Hematopoietic multipotent progenitor cell treated with erythropoietin and hydrocortisone succinate and interleukin-3 and kit ligand, for 15 days (in vitro differentiated cells): ENCODE data around the gene AK2.
A peak's percentile ranks its signal among the peaks of the same experiment; 100 is the strongest.
"Not testable (repeated sequence)": the region's sequence is repeated elsewhere in the genome, so short reads cannot be mapped to it uniquely, and the experiment has no call there.

Source experiments
- DNase-seq: peaks from one replicate; pipeline ENCODE4 v3.0.0-alpha.2; 2015; ENCODE audit warnings: low spot score

Gene AK2

DNA sequence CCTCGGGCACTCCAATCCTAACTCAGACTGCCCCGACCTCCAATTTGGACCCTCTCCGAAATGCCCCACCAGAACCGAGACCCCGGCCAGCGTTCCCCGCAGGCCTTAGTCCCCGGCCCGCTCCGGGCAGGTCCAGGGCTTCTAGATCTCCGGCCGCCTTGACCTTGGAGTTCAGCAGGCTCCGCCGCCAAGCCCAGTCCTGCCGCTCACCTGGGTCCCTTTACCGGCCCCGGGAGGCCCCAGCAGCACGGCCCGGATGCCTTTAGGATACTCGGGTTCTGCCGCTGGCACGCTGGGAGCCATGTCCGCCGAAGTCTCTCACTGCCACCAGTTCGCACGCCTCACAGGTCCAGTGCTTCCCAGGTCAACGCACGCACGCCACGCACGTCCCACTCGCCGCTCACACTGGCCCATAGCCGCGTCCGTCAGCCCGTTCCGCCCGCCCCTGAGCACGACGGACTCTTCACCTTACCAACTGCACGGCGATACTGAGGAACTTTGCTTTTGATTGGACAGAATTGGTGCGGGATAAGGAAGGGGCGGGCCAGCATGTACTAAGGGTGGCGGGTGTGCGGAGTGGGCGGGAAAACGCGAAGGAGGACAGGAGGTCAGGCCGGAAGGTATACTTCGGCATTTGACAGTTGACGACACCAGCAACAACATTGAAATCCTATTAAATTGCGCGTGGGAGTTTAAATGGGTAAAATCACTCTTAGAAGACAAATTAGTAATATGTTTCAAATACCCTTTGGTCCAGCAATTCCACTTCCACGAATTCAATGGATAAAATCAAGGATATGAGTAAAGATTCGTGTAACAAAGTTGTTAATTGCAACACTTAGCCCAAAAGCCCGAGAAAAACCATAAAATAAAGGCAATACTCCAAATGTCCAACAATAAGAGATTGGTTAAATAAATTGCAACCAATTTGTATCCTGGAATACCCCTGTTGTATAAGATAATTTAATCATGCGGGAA is at the start of gene AK2:
Gene AK2 (minus strand): TSS at position 358 of the 978 bp plus-strand sequence. CDS start 55 bp downstream, at position 303.
- DNase-seq = peak; percentile 92

DNA sequence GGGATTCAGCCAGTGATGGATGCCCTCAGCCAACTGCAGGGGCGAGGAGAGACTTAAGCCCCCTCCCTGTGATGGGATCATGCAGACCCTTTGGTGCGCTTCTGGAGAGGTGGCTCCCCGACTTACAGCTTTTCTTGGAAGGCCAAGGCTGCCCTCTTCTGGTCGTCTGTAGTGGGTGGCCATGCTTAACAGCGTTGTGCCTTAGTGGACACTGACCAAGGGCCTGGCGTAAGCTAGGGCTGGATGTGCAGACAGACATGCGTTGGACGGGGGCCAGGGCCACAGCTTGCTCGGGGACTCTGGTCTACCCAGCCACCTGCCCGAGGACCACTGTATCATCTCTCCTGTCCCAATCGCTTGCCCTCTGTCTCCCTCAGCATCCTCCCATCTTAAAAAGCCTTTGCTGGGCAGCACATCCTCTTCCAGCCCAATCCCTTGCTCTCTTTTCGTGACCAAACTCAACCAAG is 49.7 kb upstream of the AK2 start:
- peak; percentile 41 for DNase-seq

DNA sequence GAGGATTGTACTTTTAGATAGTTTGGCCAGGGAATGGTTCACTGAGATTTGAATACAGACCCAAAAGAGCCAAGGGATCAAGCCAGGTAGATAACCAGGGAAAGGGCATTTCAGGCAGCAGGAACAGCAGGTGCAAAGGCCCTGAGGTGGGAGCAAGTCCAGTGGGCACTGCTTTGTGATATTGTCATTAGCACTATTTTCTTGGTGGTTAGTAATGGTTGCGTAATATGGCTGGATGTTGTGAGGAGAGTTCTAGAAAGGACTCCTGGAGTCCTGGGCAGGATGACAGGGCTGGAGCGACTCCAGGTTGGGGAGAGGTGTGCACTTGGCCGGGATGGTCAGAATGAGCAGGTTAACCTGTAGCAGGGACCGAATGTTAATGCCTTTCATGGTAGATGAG is 48.6 kb upstream of the AK2 start:
- no peak for DNase-seq

DNA sequence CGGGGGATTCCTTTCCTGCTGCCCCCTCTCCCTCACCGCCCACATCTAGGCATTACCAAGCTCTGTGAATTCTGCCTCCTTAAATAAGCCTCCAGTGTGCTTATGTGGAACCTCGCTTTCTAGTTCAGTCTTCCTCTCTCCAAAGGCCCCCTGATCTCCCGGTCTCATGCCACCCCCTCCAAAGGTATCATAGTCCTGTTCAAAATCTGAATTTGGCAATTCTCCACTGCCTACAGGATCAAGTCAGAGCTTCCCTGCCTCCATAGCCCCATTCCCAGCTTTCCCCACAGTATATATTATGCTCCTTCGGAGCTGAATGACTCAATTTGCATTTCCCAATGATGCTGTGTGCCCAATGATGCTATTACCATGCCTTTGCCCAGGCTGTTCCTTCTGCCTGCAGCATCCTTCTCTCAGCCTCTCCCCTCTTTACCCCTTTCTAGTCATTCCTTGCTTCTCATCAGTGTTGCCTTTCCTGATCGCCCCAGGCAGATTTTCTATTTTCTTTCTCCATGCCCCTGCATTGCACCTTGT is 46.0 kb upstream of the AK2 start:
- no peak for DNase-seq

DNA sequence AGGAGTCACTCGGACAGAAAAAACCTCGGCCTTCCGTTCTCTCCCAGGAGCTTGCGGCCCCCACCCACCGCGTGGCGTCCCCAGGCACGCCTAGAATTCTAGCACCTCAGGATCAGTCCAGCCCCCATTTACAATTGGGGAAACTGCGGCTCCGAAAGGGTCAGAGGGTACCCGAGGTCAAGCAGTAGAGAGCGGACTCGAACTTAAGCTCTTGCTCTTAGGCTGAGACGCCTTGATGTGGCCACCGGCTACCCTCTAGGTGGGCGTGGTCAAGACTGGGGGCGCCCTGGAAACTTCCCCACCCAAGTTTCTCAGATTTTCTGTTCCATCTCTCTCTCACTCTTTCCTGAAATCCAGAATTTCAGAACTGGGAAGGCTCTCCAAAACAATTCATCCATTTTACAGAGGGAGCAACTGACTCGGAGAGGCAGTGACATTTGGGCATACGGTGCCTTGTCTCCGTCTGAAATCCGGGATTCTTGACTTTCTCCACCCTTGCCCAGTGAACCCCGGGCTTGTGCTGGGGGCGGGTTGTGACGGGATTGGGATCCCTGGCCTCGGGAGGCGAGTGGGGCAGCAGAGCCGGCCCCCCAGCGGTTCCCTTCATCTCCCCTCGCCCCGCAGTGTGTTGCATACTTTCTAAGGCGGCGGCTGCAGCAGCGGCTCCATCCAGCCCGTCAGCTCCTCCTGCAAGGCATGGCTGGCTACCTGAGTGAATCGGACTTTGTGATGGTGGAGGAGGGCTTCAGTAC is 45.0 kb upstream of the AK2 start:
- DNase-seq = no peak

DNA sequence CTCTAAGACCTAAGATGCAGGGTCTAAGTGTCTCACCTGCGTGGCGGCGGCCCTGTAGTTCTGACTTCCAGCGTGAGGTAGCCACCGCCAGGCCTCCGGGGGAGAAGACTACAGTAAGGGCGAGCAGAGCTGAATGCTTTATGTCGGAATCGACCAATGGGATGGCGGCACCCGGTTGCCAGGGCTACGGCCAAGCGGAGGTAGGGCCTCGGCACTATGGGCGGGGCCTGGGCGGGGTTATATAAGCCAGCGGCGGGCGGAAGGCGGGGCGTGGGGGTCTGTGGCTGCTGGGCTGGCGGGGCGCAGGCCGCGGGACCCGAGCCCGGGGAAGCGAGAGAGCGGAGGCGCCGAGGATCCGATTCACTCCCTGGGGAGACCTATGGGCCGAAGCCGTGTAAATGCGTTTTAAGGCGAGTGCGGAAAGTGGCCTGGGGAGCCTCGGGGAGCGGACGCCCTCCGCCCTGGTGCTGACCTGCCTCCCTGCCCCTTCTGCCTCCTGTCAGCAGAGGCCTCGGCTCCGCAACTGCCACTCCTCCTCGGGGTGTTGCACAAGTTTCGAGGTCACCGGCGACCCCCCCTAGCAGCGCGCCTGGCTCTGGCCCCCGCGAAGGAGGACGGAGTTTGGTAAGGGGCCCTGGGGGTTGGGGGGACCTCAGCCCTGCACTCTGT is 44.3 kb upstream of the AK2 start, which contains the start of gene AZIN2:
Gene AZIN2 (plus strand): TSS at position 269 of the 669 bp plus-strand sequence. CDS start 1,097 bp downstream, outside the sequence.
- peak; percentile 80 for DNase-seq

DNA sequence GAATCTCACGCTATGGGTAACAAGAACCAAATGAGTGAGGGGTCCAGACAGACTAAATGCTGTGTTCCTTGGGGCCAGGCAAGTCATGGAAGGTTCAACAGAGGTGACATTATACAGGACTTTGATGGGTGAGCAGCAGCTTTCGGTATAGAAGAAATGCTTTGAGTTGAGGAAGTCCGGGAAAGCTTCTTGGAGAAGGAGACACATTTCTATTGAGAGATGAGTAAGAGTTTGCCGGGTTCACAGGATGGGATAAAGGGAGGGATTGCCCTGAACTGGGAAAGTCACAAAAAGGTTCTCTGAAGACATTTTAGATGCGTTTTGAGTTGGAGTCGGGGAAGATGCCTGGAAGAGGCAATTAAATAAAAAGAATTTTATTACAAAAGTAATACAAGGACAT is 43.7 kb upstream of the AK2 start:
- no peak for DNase-seq

DNA sequence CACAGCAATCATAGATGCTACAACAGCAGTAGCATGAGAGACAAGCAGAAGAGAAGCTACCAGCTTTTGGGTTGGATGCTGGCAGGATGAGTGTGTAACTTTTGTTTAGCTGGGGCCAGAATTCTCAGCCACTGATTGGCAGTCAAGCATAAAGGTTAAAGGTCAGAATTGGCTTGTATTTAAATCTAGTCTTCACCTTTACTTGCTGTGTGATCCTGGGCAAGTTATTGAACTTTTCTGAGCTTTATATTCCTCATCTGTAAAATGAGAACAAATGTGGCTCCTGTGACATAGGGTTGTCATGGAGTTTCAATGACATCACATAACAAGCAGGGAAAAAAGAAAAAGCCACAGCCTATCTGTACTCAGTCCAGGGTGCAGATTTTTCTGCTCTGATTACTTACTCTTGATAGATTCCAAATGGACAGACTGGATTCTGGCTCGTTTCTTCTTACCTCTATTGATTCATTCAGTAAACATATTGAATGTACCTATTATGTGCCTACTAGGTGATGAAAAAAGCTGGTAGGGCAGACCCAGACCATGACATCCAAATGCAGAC is 41.4 kb upstream of the AK2 start:
- DNase-seq = no peak

DNA sequence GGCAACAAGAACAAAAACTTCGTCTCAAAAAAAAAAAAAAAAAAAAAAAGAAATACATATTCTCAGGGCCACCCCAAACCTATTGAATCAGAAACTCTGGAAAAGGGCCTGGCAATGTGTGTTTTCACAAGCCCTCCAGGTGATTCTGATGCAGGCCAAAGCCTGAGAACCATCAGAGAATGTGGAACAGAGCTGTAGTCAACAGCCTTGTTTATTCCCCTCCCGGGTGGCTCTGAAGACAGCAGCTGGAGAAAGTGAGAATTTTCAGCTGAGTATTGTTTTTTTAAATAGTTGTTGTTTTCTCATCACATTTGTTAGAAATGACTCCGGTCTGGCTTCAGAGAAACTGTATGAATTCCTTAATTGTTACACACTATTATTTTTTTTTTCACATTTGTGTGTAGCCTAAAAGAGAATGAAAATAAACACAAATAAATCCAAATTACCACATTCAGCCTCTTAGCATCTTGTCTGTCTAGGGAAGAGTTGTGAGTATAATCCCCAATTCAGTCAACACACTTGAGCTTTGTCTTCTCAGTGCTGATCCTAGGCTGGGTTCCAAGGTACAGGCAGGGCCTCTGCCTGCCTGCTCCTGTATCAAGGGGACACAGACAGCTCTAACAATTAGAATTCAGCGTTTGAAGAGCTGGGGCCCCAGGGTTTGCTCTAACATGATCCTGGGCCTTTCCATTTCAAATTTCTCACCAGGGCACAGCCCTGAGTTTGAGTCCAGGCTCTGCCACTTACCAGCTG is 37.7 kb upstream of the AK2 start:
- no peak for DNase-seq

DNA sequence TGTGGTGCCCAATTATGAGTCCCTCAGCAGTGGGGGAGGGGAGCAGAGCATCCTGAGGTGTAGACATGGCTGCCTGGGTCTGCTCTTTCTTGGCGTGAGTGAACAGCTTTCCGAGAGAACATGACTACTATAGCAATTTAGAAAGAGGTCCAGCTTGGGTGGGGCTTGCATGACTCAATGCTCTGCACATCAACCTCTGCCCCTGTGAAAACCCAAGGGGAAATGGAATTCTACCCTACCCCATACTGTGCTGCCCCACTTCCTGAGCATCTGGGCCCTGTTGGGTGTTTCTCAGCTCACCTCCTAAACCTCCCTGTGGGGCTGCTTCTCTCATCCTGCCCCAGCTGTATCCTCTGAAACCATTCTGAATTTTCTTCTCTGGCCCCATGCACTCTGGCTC is 36.0 kb upstream of the AK2 start:
- DNase-seq = no peak

DNA sequence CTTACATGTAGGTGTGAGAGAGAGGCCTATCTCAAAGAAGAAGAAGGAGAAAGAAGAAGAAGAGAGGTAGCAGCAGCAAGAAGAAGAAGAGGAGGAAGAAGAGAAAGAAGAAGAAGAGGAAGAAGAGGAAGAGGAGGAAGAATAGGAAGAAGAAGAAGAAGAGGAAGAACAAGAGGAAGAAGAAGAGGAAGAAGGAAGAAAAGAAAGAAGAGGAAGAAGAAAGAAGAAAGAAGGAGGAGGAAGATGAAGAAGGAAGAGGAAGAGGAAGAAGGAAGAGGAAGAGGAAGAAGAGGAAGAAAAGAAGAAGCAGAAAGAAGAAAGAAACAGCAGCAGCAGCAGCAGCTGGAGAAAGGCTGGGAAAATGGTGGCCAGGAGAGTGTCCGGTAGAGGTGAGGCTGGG is 33.9 kb upstream of the AK2 start:
- DNase-seq = no peak

DNA sequence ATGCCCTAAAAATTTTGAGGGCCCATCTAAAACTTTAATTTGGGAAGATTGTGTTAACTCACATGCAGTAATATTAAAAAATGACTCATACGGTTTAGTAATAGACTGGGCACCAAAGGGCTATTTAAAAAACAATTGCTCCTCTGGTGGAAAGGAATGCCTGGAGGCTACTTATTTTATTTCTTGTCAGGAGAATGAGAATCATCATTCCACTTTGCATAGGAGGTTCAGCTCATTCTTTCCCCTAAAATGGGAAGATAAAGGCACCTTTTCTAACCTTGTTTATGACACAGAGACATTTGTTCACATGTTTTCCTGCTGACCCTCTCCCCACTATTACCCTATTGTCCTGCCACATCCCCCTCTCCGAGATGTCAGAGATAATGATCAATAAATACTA is 31.4 kb upstream of the AK2 start:
- DNase-seq = not testable (repeated sequence)

DNA sequence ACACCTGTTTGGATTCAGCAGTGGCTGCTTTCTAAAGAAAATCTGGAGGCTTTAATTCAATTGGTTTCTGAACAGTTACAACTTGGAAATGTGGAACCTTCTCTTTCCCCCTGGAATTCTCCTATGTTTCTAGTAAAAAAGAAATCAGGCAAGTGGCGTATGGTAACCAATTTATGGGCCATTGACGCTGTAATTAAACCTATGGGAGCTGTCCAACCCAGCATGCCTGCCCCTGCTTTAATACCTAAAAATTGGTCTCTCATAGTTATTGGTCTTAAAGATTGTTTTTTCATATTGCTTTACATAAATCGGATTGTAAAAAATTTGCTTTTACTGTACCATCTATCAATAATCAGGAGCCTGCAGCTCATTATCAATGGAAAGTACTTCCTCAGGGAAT is 29.8 kb upstream of the AK2 start:
- DNase-seq = not testable (repeated sequence)

DNA sequence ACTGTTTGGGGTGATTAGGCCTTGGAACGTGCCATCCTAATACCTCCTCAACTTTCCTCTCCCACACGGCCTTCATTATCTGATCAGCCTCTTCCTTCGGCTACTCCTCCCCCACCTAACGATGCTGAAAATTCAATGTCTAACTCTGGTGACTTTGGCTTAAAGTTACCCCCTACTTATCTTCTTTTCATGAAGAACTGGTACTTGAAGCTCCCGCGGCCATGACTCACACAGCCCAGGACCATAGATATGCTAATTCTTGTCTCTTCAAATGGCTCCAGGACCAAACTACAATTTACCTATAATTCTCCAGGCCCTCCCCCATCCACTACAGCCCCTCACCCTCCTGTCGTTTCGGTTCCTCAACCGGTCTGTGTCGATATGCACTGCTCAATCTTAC is 28.6 kb upstream of the AK2 start:
- no peak for DNase-seq

DNA sequence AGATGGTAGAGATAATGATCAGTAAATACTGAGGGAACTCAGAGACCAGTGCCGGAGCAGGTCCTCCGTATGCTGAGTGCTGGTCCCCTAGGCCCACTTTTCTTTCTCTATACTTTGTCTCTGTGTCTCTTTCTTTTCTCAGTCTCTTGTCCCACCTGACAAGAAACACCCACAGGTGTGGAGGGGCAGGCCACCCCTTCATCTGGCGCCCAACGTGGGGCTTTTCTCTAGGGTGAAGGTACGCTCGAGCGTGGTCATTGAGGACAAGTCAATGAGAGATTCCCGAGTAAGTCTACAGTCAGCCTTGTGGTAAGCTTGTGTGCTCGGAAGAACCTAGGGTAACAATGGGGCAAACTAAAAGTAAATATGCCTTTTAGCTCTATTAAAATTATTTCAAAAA is 27.6 kb upstream of the AK2 start:
- not testable (repeated sequence) for DNase-seq

DNA sequence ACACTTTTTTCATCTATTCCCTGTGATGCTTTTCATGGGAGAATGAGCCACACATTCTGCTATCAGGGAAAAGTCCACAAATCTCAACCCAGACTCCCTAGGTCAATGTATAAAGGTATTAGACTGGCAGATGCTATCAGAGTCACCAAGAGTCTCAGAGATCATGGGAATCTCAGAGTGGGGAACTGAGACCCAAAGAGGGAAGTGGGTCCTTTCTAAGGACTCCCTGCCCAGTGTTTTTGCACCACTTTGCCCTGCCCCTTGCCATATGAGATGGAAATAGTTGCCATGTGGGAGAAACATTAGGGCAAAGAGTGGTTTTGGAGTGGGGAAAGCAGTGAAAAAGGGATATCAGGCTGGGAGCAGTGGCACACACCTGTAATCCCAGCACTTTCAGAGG is 25.2 kb upstream of the AK2 start:
- DNase-seq = no peak

DNA sequence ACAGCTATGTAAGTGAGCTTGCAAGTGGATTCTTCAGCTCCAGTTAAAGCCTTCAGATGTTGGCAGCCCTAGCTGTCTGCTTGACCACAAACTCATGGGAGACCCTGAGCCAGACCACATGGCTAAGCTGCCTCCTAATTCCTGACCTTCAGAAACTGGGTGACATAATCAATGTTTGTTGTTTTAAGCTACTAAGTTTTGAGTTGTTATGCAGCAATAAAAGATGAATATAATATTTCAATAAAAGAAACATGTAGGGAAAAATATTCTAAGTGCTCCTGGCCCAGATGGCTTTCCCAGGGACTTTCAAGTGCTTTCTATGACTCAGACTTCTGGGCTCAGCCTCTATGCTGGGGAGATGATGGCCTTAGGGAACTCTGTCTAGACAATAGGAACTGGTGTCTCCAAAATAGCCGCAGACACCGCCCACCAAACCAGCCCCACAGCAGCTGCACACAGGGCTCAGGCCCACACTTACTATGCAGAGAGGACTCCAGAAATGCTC is 23.9 kb upstream of the AK2 start:
- no peak for DNase-seq

DNA sequence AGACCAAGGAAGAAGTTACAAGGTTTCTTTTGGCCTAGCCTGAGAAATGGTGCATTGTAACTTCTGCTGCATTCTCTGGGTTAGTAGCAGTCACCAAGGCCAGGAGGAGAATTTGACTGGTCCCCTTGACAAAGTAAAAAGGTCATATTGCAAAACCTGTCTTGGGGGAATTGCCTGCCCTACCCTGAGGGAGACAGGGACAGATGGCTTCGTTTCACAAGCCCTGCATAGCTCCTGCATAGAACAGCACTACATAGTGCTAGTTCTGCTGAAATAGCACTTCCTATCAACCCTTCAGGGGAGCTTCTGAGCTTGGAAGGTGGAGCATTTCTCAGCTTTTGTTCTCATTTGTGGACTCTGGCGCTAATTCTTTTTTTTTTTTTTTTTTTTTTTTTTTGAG is 20.4 kb upstream of the AK2 start:
- no peak for DNase-seq

DNA sequence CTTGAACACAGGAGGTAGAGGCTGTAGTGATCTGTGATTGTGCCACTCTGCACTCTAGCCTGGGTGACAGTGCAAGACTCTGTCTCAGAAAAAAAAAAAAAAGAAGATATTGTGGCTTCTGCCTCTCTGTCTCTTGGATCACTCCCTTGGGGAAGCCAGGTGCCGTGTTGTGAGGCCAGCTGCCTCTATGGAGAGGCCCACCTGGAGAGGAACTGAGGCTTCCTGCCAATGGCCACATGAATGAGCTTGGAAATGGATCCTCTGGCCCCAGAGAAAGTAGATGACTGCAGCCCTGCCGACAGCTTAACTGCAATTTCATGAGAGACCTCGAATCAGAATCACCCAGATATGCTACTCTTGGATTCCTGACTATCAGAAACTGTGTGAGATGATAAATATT is 19.7 kb upstream of the AK2 start:
- DNase-seq = no peak

DNA sequence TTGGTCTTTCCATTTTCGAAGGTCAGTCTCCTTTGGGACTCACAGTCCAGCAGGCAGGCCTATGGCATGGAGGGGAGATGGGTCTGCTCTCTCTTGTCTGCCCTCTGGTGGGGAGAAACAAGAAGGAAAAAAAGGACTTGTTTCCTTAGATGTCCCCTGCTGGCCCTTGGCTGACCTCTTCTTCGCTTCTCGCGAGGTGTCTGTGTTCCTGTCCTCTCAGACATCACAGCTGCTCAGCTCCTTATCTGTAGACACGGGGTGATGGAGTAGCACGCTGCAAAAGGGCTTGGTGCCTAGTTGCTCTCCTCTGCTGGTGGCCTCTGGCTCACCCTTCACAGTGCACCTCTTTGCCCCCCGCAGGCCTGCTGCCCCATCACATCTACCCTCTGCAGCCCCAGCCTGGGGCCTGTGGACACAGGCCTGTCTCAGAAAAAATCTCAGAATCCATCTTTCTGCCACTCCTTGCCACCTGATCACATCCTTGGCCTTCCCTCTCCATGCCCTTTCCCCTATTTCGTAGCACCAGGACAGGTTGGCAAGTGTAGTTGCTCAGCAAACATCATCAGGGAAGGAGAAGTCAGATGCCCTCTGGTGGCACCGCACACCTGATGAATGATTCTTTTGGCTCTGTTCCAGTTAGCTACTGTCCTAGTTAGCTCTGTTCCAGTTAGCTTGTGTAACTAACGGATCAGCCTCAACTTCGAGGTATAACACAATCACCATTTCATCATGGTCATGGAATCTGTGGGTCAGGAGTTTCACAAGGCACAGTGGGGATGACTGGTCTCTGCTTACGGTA is 18.7 kb upstream of the AK2 start:
- DNase-seq = peak; percentile 51
